Mesothelial cell of epicardium (in vitro differentiated cells): ENCODE data around the gene PTPRN2. TPM values are rescaled to one million over a fixed set of nuclear protein-coding genes. Genes with fewer than 3 reads are reported as not detected.

ENCODE experiments used
- DNase-seq, 2 experiments: peaks; one replicate each; pipeline ENCODE4 v3.0.0; 2021; ENCODE audit warnings: low spot score in 2 of 2; ENCODE audit not compliant: unreplicated experiment in 2 of 2
- H3K27ac Mint-ChIP-seq: 2 replicates; pipeline ENCODE4 v1.8.0; 2021; ENCODE audit warnings: mixed read lengths
- H3K27me3 Mint-ChIP-seq: 2 replicates; pipeline ENCODE4 v1.8.0; 2021; ENCODE audit warnings: low read depth, mixed read lengths
- H3K36me3 Mint-ChIP-seq: 2 replicates; pipeline ENCODE4 v1.8.0; 2021; ENCODE audit warnings: mixed read lengths
- H3K4me1 Mint-ChIP-seq: 2 replicates; pipeline ENCODE4 v1.8.0; 2021; ENCODE audit warnings: mixed read lengths
- H3K4me3 Mint-ChIP-seq: 2 replicates; pipeline ENCODE4 v1.8.0; 2021; ENCODE audit warnings: mild to moderate bottlenecking, moderate library complexity, mixed read lengths
- H3K9me3 Mint-ChIP-seq: 2 replicates; pipeline ENCODE4 v1.8.0; 2021; ENCODE audit warnings: mixed read lengths
- total RNA-seq: library from RNA; stranded (reverse); gene quantifications from 3 replicates; pipeline ENCODE4 v1.2.1, GENCODE V29; 2021
- TF ChIP-seq, protein P1 (sequence below): fragments of 200-600 bp; sonication (generic); IDR thresholded peaks from one replicate; pipeline ENCODE4 v1.5.0; 2021; ENCODE audit warnings: antibody characterized with exemption; ENCODE audit not compliant: unreplicated experiment

PTPRN2 gene
- total RNA-seq, 1 donor from 2014 or later, result 2.2 TPM

DNA sequence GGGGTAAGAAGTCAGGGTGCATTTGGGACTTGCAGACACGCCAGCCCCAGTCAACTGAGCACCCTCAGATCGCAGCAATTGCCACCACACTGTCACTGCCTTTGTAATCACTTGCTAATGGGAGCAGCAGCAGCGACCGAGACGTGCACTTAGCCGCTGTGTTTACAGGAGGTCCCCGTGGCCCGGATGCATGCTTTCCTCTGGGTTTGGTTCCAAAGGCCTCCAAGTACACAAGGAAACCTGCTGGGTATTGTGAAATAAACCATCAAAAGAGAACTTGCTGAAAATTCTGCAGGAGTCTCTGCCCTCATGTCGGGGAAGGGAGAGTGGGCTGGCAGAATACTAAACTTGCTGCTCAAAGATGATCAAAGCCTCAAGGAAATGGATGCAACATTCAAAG lies 909.1 kb downstream of the PTPRN2 start:
- peaks cover under 1% of the 10 kb centered on the region for H3K4me1 Mint-ChIP-seq
- no peak overlapping the region for H3K27ac Mint-ChIP-seq

DNA sequence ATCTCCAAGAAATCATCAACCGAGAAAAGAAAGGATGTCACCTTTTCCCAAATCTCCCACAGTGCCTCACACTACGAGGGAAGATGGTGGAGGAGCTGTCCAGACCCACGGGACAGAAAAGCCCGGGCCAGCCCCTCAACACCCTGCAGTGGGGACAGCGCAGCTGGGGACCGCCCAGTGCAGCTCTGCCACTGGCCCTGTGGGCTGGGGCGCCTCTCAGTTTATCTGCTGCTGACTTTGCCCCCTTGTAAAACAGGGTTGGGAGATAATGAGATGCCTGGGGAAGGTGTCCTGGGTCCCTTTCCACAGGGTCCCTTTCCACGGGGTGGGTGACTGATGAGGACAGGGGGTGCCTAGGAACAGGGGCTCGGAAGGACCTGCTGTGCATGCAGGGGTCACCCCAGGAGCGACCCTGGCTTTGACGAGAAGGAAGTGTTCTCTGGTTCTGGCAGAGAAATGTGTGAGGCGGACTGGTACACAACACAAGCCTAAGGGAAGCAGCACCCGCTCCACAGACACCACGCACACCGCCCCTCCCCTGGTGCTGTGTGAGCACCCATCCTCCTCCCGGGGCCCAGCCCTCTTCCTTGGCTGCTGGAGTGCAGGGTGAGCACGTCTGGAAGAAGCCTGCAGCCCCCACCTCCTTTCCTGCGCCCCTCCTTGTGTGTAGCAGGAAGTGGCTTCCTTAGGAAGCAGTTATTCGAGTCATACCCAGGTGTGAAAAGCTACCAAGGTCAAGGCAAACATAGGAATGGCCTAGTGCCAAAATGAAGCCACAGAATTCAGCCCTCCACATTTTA lies 911.0 kb downstream of the PTPRN2 start:
- TF ChIP-seq, protein P1, sequence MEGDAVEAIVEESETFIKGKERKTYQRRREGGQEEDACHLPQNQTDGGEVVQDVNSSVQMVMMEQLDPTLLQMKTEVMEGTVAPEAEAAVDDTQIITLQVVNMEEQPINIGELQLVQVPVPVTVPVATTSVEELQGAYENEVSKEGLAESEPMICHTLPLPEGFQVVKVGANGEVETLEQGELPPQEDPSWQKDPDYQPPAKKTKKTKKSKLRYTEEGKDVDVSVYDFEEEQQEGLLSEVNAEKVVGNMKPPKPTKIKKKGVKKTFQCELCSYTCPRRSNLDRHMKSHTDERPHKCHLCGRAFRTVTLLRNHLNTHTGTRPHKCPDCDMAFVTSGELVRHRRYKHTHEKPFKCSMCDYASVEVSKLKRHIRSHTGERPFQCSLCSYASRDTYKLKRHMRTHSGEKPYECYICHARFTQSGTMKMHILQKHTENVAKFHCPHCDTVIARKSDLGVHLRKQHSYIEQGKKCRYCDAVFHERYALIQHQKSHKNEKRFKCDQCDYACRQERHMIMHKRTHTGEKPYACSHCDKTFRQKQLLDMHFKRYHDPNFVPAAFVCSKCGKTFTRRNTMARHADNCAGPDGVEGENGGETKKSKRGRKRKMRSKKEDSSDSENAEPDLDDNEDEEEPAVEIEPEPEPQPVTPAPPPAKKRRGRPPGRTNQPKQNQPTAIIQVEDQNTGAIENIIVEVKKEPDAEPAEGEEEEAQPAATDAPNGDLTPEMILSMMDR, result no peak
- Mint-ChIP-seq H3K4me3 (no peak overlapping the region), H3K27ac (no peak overlapping the region), H3K4me1 (no peaks in the 10 kb centered on the region), H3K27me3 (peaks cover 98% of the 10 kb centered on the region), H3K9me3 (no peaks in the 10 kb centered on the region), H3K36me3 (no peaks in the 10 kb centered on the region)
- no peak for DNase-seq

More for the DNA sequence above, 909.1 kb downstream of the PTPRN2 start:
- no peak for DNase-seq
- Mint-ChIP-seq H3K4me3 (no peak overlapping the region), H3K9me3 (no peaks in the 10 kb centered on the region), H3K36me3 (no peaks in the 10 kb centered on the region), H3K27me3 (peaks cover 98% of the 10 kb centered on the region)
- TF ChIP-seq, protein P1, result no peak

DNA sequence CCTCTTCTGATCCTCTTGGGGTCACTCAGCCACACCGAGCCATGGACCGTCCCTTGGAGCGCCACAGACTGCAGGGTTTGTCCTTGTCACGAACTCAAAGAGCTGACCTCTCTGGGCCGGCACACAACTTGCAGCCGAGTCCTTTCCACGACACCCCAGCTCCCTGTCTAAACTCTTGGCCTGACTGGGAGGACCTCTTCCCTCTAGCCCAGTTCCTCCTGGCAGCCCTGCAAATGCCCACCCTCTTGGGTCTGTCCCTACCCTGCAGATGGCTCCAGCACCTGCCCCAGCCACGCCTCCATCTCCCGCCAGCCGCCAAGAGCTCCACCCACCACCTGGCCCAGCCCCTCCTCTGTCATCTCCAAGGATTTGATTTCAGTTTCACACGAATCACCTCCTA lies 911.6 kb downstream of the PTPRN2 start:
- no peak for DNase-seq
- H3K27ac Mint-ChIP-seq, result no peak overlapping the region
- no peak overlapping the region for H3K4me3 Mint-ChIP-seq
- no peaks in the 10 kb centered on the region for H3K9me3 Mint-ChIP-seq
- H3K27me3 Mint-ChIP-seq, result peaks cover 98% of the 10 kb centered on the region
- no peaks in the 10 kb centered on the region for H3K36me3 Mint-ChIP-seq
- no peaks in the 10 kb centered on the region for H3K4me1 Mint-ChIP-seq
- TF ChIP-seq, protein P1, result no peak

DNA sequence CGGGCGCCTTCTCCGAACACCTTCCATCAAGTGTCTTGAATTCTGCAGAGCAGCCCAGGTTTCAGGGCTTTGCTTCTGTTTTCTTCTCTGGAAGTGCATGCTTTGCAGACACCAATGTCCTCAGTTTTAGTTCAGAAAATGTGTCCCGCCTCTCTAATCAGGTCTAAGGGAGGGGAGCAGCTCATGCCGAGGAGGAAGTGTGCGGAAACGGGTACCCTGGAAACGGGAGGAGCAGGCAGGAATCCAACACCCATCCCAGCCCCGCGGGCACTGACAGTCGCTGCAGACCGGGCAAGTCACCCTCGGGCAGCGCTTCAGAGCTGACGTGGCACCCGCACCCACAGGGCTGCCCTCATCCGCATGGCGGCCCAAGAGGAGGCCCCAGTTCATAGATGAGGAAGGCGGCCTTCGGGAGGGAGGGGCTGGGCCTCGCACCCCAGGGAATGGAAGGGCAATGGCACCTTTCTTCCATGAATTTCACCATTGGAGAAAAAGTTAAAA lies 912.1 kb downstream of the PTPRN2 start:
- TF ChIP-seq, protein P1, result no peak
- no peak for DNase-seq
- H3K4me3 Mint-ChIP-seq, result no peak overlapping the region
- H3K27ac Mint-ChIP-seq, result no peak overlapping the region
- H3K4me1 Mint-ChIP-seq, result peaks cover 2% of the 10 kb centered on the region
- H3K36me3 Mint-ChIP-seq, result no peaks in the 10 kb centered on the region
- no peaks in the 10 kb centered on the region for H3K9me3 Mint-ChIP-seq
- peaks cover 98% of the 10 kb centered on the region for H3K27me3 Mint-ChIP-seq

DNA sequence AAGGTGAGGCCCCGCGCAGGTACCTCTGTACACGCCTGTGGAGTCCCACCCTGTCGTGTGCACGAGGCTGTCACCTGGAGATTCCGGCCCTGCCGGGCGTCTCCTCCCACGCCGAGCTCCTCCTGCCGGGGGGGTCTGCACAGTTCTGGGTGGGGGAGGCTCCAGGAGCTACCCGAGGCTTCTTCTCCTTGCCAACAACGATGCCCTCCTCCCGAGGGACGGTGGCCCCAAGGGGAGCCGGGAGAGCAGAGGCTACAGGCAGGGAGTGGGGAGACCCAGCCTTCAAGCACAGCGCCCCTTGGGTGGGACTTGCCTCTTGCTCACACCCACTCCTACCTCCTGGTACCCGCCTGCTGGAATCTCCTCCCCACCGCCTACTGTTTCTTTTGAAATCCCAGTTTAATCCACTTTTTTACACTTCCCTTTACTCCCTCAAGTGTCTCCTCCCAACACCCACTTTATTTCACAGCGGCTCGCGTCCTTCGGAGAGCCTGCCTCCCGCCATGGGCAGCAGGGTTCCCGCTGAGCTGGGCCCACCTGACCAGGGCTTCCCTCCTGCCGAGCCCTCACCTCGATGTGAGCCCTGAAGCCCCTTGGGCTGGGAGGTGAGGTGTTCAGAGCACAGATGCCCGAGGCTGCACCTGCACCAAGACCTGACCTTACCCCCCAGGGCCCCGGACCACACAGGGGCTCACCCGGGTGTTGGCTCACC lies 912.8 kb downstream of the PTPRN2 start:
- DNase-seq, result no peak
- no peak overlapping the region for H3K27ac Mint-ChIP-seq
- H3K36me3 Mint-ChIP-seq, result no peaks in the 10 kb centered on the region
- no peak overlapping the region for H3K4me3 Mint-ChIP-seq
- H3K4me1 Mint-ChIP-seq, result peaks cover 6% of the 10 kb centered on the region
- H3K9me3 Mint-ChIP-seq, result no peaks in the 10 kb centered on the region
- peaks cover 98% of the 10 kb centered on the region for H3K27me3 Mint-ChIP-seq
- TF ChIP-seq, protein P1, result no peak
